ENCODE data around the gene GRIK3.

The GRIK3 gene

GRCh38 chr1:37028981-37029617 is 5.2 kb downstream of the GRIK3 start:
- H3K4me3 ChIP-seq (replicated peaks; ENCODE audit: insufficient read depth, low read length), result no peak overlapping the region
- H3K27ac ChIP-seq (replicated peaks), result no peak overlapping the region
- H3K27me3 ChIP-seq (ENCODE audit: insufficient read depth, poor library complexity, severe bottlenecking), result peaks cover 15% of the 10 kb centered on the region
- no peak for DNase-seq (ENCODE audit: low read depth in 1 of 2, low spot score in 1 of 2)
- TF ChIP-seq SPI1 (IDR thresholded peaks at IDR 0.05; ENCODE audit: borderline replicate concordance, low read depth), result no peak
- TF ChIP-seq, protein P1, sequence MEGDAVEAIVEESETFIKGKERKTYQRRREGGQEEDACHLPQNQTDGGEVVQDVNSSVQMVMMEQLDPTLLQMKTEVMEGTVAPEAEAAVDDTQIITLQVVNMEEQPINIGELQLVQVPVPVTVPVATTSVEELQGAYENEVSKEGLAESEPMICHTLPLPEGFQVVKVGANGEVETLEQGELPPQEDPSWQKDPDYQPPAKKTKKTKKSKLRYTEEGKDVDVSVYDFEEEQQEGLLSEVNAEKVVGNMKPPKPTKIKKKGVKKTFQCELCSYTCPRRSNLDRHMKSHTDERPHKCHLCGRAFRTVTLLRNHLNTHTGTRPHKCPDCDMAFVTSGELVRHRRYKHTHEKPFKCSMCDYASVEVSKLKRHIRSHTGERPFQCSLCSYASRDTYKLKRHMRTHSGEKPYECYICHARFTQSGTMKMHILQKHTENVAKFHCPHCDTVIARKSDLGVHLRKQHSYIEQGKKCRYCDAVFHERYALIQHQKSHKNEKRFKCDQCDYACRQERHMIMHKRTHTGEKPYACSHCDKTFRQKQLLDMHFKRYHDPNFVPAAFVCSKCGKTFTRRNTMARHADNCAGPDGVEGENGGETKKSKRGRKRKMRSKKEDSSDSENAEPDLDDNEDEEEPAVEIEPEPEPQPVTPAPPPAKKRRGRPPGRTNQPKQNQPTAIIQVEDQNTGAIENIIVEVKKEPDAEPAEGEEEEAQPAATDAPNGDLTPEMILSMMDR (IDR thresholded peaks at IDR 0.05; ENCODE audit: insufficient read depth, low read length), result no peak
- no peak for TF ChIP-seq POLR2AphosphoS5 (IDR thresholded peaks at IDR 0.05; ENCODE audit: low read depth)
- TF ChIP-seq, protein P2, sequence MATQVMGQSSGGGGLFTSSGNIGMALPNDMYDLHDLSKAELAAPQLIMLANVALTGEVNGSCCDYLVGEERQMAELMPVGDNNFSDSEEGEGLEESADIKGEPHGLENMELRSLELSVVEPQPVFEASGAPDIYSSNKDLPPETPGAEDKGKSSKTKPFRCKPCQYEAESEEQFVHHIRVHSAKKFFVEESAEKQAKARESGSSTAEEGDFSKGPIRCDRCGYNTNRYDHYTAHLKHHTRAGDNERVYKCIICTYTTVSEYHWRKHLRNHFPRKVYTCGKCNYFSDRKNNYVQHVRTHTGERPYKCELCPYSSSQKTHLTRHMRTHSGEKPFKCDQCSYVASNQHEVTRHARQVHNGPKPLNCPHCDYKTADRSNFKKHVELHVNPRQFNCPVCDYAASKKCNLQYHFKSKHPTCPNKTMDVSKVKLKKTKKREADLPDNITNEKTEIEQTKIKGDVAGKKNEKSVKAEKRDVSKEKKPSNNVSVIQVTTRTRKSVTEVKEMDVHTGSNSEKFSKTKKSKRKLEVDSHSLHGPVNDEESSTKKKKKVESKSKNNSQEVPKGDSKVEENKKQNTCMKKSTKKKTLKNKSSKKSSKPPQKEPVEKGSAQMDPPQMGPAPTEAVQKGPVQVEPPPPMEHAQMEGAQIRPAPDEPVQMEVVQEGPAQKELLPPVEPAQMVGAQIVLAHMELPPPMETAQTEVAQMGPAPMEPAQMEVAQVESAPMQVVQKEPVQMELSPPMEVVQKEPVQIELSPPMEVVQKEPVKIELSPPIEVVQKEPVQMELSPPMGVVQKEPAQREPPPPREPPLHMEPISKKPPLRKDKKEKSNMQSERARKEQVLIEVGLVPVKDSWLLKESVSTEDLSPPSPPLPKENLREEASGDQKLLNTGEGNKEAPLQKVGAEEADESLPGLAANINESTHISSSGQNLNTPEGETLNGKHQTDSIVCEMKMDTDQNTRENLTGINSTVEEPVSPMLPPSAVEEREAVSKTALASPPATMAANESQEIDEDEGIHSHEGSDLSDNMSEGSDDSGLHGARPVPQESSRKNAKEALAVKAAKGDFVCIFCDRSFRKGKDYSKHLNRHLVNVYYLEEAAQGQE (IDR thresholded peaks at IDR 0.05; ENCODE audit: insufficient replicate concordance, low read depth), result no peak
- no peak for TF ChIP-seq GABPA (IDR thresholded peaks at IDR 0.05; ENCODE audit: low read depth)

GRCh38 chr1:37021502-37021901 is 12.8 kb downstream of the GRIK3 start:
- no peak for DNase-seq (ENCODE audit: low read depth in 1 of 2, low spot score in 1 of 2)

DNA sequence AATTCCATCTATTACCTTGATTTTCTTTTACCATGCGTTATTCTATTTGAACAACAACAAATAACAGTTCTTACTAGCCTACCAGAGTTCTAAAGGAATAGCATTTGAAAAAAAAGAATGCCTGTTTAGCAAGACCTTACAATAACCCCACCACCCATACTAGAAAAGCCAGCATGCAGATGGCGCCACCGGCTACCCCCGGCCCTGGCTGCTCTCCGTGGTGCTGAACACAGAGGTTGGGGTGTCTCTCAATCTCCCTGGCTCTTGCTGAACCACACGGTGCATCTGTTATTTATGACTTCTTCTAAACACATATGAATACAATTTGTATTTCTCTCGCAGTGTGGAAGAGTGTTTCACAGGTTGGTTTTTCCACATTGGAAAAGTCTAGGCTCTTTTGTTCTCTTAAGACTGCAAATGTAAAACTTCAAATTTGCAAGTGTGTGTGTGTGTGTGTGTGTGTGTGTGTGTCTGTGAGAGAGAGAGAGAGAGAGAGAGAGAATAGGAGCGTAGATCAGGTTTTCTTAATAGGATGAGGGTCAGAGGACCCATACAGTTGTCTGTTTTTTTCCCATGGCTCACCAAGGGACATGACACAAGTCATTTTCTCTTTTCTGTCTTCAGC is 13.6 kb downstream of the GRIK3 start:
- TF ChIP-seq, protein P2 (IDR thresholded peaks at IDR 0.05; ENCODE audit: insufficient replicate concordance, low read depth), result peak; percentile 99
- no peak for TF ChIP-seq POLR2AphosphoS5 (IDR thresholded peaks at IDR 0.05; ENCODE audit: low read depth)
- peak in 1 of 2 experiments; percentile 5 for DNase-seq (ENCODE audit: low read depth in 1 of 2, low spot score in 1 of 2)

More at GRCh38 chr1:37021502-37021901, 12.8 kb downstream of the GRIK3 start:
- Histone ChIP-seq H3K4me3 (replicated peaks; ENCODE audit: insufficient read depth, low read length) (no peak overlapping the region), H3K27ac (replicated peaks) (no peak overlapping the region), H3K27me3 (ENCODE audit: insufficient read depth, poor library complexity, severe bottlenecking) (no peaks in the 10 kb centered on the region)
- TF ChIP-seq, protein P1 (IDR thresholded peaks at IDR 0.05; ENCODE audit: insufficient read depth, low read length), result no peak
- TF ChIP-seq GABPA (IDR thresholded peaks at IDR 0.05; ENCODE audit: low read depth) (no peak), POLR2AphosphoS5 (IDR thresholded peaks at IDR 0.05; ENCODE audit: low read depth) (no peak)

DNA sequence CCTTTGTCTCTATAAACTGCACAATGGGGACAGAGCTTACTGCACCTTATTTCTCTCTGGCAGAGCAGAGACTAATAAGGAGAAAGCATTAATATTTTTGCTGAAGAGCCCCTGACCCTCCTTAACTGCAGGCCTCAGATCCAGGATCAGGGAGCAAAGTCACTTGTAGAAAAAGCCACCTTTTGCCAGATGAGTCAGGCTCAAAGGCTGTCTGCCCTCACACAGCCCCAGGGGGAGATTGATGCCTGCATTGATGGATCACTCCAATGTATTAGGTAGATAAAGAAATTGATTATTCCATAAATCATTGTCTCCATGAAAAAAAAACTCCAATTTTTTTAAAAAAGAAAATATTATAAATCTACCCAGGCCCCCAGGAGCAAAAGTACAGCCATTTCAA is 15.8 kb downstream of the GRIK3 start:
- H3K27me3 ChIP-seq (ENCODE audit: insufficient read depth, poor library complexity, severe bottlenecking), result no peaks in the 10 kb centered on the region
- TF ChIP-seq GABPA (IDR thresholded peaks at IDR 0.05; ENCODE audit: low read depth) (no peak), SPI1 (IDR thresholded peaks at IDR 0.05; ENCODE audit: borderline replicate concordance, low read depth) (no peak), POLR2AphosphoS5 (IDR thresholded peaks at IDR 0.05; ENCODE audit: low read depth) (no peak)
- TF ChIP-seq, protein P1 (IDR thresholded peaks at IDR 0.05; ENCODE audit: insufficient read depth, low read length), result no peak
- TF ChIP-seq, protein P2 (IDR thresholded peaks at IDR 0.05; ENCODE audit: insufficient replicate concordance, low read depth), result no peak
- no peak for DNase-seq (ENCODE audit: low read depth in 1 of 2, low spot score in 1 of 2)
- H3K27ac ChIP-seq (replicated peaks), result no peak overlapping the region
- H3K4me3 ChIP-seq (replicated peaks; ENCODE audit: insufficient read depth, low read length), result no peak overlapping the region

More for the DNA sequence above, 13.6 kb downstream of the GRIK3 start:
- H3K4me3 ChIP-seq (replicated peaks; ENCODE audit: insufficient read depth, low read length), result no peak overlapping the region
- H3K27ac ChIP-seq (replicated peaks), result no peak overlapping the region
- no peaks in the 10 kb centered on the region for H3K27me3 ChIP-seq (ENCODE audit: insufficient read depth, poor library complexity, severe bottlenecking)
